GM21786 (cell line): ENCODE results near the gene MAG.

Experiments
- ATAC-seq: cut with Tn5 transposase; IDR thresholded peaks from one replicate; pipeline ENCODE4 v1.9.1; 2021; ENCODE audit not compliant: unreplicated experiment

Gene MAG, protein sequence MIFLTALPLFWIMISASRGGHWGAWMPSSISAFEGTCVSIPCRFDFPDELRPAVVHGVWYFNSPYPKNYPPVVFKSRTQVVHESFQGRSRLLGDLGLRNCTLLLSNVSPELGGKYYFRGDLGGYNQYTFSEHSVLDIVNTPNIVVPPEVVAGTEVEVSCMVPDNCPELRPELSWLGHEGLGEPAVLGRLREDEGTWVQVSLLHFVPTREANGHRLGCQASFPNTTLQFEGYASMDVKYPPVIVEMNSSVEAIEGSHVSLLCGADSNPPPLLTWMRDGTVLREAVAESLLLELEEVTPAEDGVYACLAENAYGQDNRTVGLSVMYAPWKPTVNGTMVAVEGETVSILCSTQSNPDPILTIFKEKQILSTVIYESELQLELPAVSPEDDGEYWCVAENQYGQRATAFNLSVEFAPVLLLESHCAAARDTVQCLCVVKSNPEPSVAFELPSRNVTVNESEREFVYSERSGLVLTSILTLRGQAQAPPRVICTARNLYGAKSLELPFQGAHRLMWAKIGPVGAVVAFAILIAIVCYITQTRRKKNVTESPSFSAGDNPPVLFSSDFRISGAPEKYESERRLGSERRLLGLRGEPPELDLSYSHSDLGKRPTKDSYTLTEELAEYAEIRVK

DNA sequence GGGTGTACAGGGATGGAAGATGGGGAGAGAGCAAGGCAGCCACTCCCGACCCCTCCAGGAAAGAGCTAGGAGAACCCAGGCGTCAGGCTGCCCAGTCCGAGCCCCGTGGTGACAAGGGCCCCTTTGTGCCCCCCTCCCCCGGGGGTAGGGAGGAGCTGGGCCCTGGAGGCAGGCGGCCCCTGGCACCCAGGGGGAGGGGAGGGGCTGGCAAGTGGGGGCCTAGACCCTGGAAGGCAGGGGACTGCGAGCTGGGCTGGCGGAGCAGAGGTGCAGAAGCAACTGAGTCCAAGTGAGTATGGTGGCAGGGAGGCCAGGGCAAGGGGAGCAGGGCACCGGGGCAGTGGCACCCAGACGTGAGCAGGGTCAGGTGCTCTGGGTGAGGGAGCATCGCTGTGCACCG lies at the start of gene MAG:
TSS of gene MAG (plus strand) at position 246 of the 400 bp plus-strand sequence. CDS start 3,248 bp downstream, outside the sequence.
- no peak for ATAC-seq

DNA sequence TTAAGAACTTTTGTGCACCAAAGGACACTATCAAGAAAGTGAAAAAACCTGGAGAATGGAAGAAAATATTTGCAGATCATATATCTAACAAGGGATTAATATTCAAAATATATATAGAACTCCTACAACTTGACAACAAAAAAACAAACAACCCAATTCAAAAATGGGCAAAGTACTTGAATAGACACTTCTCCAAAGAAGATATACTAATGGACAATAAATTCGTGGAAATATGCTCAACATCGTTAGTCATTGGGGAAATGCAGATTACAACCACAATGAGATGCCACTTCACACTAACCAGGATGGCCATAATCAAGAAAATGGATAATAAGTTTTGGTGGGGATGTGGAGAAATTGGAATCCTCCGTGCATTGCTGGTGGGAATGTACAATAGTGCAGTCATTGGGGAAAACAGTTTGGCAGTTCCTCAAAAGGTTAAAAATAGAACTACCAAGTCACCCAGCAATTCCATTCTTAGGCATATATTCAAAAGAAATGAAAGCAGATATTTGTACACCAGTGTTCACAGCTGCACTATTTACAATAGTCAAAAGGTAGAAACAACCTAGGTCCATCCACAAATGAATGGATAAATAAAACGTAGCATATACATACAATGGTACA lies 45.4 kb upstream of the MAG start:
- no peak for ATAC-seq

DNA sequence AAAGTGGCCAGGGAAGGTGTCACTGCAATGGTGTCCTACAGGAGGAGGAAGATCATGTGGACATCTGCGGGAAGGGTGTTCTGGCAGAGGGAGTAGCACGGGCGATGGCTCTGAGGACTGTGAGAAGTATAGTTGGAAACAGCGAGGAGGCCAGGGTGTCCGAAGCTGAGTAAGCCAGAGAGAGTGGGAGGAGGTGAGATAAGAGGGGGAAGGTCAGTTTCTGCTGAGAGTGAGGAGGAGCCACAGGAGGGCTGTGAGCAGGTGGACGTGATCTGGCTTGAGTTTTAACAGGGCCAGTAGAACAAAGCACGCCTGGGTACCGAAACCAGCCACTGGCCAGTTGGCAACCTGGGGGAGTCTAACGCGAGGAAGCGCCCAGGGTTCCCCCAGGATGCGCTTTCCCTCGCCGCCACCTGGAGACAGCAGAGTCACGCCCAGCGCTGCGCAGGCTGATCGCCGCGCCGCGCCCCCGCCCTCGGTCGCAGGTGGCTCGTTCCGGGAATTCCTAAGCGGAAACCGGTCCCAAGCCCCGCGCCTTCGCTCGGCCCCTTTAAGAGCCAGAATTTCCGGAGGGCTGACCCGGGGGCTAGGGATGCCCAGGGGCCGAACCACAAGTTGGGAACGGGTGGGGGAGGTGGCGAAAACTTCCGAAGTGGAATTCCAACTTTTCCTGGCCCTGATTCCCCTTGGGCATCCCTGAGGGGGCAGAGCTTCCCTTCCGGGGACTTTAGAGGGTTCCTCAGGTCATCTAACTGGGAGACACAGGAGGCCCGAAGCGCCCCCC lies 44.2 kb upstream of the MAG start:
- peak; percentile 44 for ATAC-seq

DNA sequence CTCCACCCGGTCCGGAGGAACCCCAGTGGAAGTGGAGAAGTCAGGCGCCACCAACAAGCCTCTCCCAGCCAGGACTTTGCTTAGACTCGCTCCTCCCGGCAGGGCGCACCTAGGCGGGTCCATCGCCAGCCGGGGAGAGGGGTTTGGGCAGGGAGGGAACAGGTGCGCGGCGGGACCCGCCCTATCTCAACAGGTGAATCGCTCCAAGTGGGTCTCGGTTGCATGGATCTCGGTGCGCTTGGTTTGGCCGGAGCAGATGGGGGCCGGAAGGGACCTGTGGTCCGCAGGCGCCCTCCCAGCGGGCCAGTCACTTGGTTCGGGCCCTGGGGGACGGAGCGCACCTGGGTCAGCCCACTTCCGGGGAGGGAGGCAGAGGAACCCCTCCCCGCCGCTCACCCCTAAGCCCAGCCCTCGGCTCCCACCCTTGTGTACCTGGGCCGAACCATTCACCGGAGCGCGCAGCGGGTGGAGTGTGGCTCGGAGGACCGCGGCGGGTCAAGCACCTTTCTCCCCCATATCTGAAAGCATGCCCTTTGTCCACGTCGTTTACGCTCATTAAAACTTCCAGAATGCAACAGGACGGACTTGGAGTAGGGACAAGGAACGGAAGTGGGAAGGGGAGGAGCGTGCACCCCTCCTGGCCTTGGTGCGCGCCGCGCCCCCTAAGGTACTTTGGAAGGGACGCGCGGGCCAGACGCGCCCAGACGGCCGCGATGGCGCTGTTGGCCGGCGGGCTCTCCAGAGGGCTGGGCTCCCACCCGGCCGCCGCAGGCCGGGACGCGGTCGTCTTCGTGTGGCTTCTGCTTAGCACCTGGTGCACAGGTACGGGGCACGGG lies 43.4 kb upstream of the MAG start, which contains the start of gene LSR:
TSS of gene LSR (plus strand) at position 693 of the 836 bp plus-strand sequence. CDS start at position 714, 21 bp downstream.
- peak; percentile 63 for ATAC-seq

DNA sequence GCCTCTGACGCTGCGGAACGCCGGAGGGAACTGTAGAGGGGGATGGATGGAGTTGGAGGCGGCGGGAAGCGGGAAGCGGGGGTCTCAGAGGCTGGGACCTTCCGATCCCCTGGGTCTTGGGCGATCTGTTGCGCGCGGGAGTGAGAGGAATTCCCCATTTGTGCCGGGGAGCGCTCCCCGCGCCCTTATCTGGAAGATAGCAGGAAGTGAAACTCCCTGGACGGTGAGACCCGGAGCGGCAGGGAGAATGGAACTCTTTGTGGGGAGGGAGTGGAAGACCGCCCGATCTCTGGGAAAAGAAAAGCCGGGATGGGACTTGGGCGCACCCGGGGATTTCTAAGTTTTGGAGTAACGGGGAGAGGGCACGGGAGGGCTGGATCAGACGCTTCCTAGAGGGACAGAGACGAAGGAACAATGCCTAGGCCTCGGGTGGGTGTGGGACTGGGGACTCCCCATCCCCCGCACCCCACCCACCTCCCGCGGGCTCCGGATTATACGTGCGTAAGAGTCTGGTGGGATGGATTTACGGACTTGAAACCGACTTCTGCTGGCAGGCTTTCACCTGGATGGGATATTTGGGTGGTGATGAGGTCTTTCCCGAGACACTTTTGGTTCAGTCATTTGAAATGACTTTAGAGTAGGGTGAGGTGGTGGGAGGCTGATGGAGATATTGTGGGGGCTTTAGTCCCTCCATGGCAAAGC lies 42.7 kb upstream of the MAG start:
- no peak for ATAC-seq

DNA sequence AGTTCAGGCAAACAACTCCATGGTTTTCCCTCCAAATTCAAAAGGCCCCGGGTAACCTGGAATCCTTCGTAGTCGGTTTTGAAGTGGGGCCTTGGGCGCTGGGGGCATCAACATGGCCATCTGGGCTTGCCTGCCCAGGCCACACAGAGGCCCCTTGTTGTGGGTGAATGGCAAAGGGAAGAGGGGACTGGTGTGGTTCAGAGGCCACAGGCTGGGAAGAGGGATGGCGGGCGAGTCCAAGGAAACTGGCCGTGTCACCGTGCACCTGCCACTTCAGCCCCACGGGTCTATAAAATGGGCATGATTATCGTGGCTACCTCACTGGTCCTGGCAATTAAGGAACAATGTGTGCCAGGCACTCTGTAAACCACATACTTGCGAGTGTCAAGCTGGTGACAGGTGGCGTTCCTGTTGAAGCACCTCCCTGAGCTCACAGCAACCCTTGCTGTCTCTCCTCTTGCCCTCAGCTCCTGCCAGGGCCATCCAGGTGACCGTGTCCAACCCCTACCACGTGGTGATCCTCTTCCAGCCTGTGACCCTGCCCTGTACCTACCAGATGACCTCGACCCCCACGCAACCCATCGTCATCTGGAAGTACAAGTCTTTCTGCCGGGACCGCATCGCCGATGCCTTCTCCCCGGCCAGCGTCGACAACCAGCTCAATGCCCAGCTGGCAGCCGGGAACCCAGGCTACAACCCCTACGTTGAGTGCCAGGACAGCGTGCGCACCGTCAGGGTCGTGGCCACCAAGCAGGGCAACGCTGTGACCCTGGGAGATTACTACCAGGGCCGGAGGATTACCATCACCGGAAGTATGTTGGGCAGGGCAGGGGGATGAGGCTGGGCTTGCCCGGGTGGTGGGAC lies 41.9 kb upstream of the MAG start:
- no peak for ATAC-seq

DNA sequence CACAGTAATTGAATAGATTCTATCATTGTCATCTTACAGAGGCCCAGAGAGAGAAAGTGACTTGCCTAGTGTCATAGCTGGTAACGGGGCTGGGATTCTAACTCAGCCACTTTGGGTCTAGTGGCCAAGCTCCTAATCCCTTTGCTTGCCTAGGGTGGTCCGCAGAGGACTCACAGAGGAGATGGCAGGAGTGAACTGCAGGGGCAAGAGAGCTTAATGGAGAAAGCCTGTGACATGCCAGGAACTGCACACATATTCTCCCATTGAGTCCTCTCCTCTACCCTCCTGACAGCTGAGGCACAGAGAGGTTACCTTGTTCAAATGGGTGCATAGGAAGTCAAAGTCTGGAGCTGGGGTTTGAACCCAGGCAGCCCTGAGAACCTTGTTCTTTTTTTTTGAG lies 40.5 kb upstream of the MAG start:
- ATAC-seq, result no peak

DNA sequence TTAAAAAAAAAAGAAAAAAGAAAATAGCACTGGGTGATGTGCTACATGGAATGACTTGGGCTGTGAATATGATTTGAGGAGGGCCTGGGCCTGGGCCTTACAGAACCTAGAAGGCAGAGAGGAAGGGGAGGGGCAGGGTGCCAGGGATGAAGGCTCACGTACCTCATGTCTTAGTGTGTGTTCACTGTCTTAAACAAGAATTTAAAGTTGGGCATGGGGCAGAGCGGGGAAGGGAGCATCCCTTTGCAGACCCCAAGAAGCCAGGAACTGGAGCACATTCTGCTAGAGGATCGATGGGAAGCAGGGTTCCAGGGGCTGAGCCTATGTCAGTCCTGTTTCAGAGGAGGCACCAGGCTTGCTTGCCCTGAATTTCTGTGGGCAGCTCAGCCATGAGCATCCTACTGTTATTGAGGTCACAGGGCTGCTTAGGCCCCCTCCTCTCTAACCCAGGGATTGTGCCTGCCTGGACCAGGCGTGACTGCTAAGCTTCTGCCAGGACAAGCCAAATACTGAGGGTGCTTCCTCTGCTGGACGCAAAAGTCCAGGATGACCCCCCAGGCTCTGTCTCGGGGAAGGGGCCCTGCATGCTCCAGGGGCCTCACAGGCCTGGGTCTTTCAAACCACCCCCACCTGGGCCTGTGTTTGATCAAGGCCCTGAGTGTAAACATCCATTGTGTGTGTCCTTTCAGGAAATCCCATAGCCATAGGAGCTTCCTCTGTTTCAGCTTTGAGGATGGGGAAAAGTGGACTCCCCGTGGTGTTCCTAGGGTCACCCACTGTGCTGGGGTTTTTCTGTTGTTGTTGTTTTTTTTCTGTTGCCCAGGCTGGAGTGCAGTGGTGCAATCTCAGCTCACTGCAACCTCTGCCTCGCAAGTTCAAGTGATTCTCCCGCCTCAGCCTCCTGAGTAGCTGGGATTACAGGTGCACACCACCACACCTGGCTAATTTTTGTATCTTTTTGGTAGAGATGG lies 38.4 kb upstream of the MAG start:
- no peak for ATAC-seq

DNA sequence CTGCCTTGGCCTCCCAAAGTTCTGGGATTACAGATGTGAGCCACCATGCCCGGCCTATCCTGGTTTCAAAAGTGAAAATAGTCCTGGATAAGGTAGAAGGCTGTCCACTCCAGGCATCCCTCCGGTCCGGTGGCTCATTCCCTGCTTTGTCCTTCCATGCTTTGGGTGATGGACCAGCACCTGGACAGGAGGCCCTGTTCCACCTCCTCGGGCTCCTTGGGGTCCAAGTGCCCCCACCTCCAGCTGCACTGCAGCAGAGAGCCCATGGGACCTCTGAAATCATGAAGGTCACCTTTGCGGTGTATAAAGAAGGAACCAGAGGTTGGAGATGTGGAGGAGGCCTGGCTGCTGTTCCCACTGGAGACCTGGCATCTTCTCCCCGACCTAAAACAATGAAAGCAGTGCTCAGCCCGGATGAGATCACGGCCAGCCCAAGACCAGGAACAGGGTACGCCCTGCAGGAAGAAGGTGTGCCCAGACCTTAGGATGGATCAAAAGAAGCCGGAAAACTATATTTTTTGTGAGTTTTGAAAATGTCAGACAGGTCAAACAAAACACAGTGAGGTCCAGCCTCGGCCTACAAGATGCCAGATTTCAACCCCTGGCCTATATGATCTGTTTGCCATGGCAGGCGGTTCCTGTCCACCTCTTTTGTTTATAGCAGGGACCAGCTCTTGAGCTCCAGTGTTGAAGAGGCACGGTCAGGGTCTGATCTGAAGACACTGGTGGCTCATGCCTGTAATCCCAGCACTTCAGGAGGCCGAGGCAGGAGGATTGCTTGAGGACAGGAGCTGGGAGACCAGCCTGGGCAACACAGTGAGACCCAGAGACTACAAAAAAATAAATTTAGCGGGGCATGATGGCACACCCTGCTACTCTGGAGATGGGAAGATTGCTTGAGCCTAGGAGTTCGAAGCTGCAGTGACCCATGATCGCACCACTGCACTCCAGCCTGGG lies 37.3 kb upstream of the MAG start:
- no peak for ATAC-seq

DNA sequence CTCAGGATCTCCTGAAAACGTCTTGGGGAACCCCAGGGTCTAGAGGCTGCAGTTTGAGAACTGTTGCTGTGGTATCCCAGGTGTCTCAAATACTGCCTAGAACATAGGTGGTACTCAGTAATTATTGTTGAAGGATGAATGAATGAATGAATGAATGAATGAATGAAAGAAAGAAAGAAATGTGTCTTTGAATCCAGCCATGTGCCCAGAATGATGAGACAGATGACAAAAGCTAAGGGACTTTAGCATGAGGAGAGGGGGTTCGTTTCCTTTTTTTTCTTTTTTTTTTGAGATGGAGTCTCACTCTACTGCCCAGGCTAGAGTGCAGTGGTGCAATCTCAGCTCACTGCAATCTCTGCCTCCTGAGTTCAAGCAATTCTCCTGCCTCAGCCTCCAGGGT lies 35.4 kb upstream of the MAG start:
- no peak for ATAC-seq

DNA sequence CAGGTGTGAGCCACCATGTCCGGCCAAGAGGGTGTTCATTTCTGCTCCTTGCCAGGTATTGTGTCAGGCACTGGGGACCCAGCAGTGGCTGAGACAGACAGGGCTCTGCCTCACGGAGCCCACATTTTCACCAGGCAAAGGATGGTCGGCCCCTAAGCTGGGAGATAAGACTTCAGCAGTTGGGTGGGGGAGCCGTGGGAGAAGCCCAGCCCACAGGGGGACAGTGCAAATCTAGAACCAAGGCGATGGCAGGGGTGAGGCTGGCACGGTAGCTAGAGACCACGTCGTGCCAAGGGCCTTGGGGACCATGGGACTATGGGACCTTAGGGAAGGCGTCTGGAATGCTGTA lies 34.9 kb upstream of the MAG start:
- ATAC-seq, result no peak

DNA sequence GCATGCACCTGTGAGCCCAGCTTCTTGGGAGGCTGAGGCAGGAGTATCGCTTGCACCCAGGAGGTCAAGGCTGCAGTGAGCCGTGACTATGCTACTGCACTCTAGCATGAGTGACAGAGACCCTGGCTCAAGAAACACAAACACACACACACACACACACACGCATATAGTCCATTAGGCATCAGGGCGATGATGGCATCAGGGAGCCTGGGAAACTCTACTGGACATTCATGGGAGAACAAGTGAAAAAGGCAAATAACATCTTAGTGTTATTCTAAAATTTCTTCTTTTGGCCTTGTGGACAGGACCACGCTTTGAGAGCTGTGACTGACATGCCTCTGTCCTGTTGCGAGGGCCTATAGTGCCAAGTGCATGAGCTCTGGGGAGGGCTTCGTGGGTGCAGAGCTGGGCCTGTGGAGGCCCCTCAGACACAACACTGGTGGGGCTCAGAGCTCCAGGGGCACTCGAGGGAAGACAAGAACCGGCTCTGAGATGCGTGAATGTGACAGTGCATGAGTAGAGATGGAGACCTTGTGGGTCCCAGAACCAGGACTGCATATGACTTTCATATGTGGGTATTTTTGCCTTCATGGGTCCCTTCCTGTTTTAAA lies 31.2 kb upstream of the MAG start:
- ATAC-seq, result no peak

DNA sequence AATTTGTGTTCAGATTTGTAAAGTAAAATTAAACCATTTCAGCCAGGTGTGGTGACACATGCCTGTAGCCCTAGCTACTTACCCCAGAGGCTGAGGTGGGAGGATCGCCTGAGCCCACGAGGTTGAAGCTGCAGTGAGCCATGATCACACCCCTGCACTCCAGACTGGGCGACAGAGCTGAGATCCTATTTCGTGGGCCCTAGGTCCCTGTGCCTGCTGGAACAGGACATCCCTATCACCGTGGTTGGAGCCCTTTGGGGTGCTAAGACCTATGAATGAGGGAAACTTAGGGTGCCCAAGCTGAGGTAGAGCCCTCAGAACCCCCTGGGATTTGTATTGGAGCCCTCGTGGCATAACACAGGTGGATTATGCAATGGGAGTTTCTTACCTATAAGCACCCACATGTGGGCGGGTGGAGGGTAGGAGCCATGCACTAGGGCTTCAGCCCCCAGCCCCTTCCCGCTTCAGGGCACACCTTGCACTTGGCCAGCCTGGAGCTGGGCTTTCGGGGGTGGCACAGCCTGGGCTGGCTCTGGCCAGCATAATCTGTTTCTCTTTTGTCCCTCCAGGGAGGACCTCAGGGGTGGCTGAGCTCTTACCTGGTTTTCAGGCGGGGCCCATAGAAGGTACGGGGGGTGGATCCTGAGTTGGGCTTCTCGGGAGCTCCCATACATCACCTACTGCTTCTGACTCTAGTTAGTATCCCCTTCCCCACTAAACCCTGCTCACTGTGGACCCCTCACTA lies 30.4 kb upstream of the MAG start:
- no peak for ATAC-seq

DNA sequence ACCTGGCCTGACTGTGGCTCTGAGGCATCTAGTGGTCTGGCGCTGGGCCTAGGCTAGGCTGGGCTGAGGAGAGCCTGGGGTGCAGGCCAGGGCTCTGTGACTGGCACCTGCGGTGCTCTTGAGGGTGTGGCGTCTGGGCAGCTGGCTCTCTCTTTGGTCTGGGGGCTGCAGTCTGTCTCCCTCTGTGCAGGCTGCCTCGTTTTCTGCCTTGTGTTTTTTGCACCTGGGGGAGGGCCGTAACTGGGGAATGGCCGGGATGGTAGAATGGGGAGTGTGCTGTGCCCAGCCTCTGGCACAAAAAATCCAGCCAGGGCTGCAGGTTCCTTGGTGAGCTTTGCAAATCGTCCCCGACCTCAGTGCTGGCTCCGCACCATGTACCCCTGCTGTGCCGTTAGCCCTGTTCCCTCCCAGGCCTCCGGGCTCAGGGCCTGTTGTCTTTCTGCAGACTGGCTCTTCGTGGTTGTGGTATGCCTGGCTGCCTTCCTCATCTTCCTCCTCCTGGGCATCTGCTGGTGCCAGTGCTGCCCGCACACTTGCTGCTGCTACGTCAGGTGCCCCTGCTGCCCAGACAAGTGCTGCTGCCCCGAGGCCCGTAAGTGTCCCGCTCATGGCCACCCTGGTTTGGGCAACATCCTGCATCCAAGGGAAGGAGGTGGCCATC lies 29.7 kb upstream of the MAG start:
- no peak for ATAC-seq
